Activated T-helper 1 cell treated with anti-CD3 and anti-CD28 coated beads, Interleukin-12 subunit alpha, Interleukin-12 subunit beta, Interleukin-2, Interleukin-4 antibody, amounts not matched to agents 30 ng/mL and 10 ng/mL and 1 ng/mL, durations not matched to agents 14 hours and 24 hours and 36 hours (primary cell): ENCODE measurements around the gene ADAP1. TPM values are rescaled to one million over a fixed set of nuclear protein-coding genes. Genes with fewer than 3 reads are reported as not detected.

Experiments
- DNase-seq: peaks from one replicate; pipeline ENCODE4 v3.0.0; 2021; ENCODE audit warnings: low spot score
- H3K27ac Mint-ChIP-seq: one replicate; pipeline ENCODE4 v1.8.0; 2021; ENCODE audit warnings: mild to moderate bottlenecking, mixed read lengths
- H3K27me3 Mint-ChIP-seq: one replicate; pipeline ENCODE4 v1.8.0; 2022; ENCODE audit warnings: mild to moderate bottlenecking, moderate library complexity, mixed read lengths; ENCODE audit not compliant: insufficient read depth
- H3K36me3 Mint-ChIP-seq: one replicate; pipeline ENCODE4 v1.8.0; 2021; ENCODE audit warnings: low read depth, mixed read lengths
- H3K4me1 Mint-ChIP-seq: one replicate; pipeline ENCODE4 v1.8.0; 2021; ENCODE audit warnings: low read depth, mixed read lengths
- H3K4me3 Mint-ChIP-seq: one replicate; pipeline ENCODE4 v1.8.0; 2021; ENCODE audit warnings: mild to moderate bottlenecking, moderate library complexity, mixed read lengths
- H3K9me3 Mint-ChIP-seq: one replicate; pipeline ENCODE4 v1.8.0; 2021; ENCODE audit warnings: mixed read lengths
- intact Hi-C: fragments of 100-400 bp; cut with micrococcal nuclease; formaldehyde crosslinking; loops from one replicate; pipeline ENCODE4 v1.15.1; 2024
- total RNA-seq: library from RNA; stranded (reverse); gene quantifications from 2 replicates; pipeline ENCODE4 v1.2.3, GENCODE V29; 2022

Gene ADAP1
- total RNA-seq, 1 donor from 2014 or later: 80.9 TPM

DNA sequence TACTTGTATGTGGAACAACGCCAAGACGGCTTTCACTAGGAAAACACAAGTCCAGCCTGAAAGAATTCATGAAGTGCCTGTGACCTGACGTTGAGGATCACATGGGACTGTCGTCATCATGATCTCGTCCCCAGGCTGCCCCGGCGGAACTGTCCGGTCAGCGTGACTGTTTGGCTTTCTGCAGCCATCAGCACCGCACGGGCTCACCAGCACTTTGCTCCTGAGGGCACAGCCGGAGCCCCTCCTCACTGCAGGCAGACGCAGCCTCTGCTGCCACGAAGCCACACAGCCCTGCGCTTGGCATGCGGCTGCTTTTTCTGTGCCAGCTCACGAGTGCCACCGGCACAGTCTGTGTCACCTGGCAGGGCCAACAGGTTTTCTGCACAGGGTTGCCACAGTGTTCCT lies 87.5 kb downstream of the ADAP1 start:
- no peaks in the 10 kb centered on the region for H3K4me1 Mint-ChIP-seq
- H3K36me3 Mint-ChIP-seq: peaks cover 28% of the 10 kb centered on the region
- no peak overlapping the region for H3K27ac Mint-ChIP-seq
- intact Hi-C loops: no loop called here
- DNase-seq: no peak
- H3K27me3 Mint-ChIP-seq: no peaks in the 10 kb centered on the region
- no peaks in the 10 kb centered on the region for H3K9me3 Mint-ChIP-seq
- no peak overlapping the region for H3K4me3 Mint-ChIP-seq

DNA sequence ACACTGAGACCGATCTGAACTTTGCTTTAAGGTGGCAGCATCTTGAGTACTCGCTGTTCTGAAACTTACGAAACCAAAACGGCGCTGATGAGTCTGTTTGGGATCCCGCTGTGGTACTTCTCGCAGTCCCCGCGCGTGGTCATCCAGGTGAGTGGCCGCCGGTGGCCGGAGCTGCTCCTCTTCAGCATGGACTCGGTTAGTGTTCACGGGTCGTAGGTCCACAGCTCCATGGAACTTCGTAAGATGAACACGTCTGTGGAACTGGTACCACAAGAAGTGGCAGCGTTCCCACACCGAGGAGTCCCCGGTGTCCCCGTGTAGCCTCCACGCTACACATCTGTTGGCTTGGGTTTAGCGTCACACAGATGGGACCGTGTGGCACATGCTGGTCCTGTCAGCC lies 88.6 kb downstream of the ADAP1 start:
- Mint-ChIP-seq H3K9me3 (no peaks in the 10 kb centered on the region), H3K36me3 (peaks cover 32% of the 10 kb centered on the region)

DNA sequence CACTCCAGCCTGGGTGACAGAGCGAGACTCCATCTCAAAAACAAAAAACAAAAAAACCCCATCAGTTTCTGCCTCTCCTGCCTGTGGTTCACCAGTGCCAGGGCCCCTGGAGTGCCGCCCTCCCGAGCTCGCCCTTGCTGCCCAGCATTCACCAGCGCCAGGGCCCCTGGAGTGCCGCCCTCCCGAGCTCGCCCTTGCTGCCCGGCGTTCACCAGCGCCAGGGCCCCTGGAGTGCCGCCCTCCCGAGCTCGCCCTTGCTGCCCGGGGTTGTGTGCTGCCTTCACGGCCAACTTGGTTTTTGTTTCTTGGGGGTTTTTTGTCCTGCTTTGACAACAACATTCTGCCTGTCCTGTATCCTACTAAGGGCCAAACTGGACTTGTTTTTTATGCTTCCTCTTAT lies 91.4 kb downstream of the ADAP1 start:
- no peak overlapping the region for H3K4me3 Mint-ChIP-seq
- intact Hi-C loops: no loop called here
- no peaks in the 10 kb centered on the region for H3K27me3 Mint-ChIP-seq
- H3K4me1 Mint-ChIP-seq: peaks cover 9% of the 10 kb centered on the region
- no peaks in the 10 kb centered on the region for H3K9me3 Mint-ChIP-seq
- no peak for DNase-seq
- H3K36me3 Mint-ChIP-seq: peaks cover 42% of the 10 kb centered on the region
- H3K27ac Mint-ChIP-seq: no peak overlapping the region

More for the DNA sequence above, 88.6 kb downstream of the ADAP1 start:
- Mint-ChIP-seq H3K4me1 (no peaks in the 10 kb centered on the region), H3K4me3 (no peak overlapping the region), H3K27ac (no peak overlapping the region), H3K27me3 (no peaks in the 10 kb centered on the region)
- intact Hi-C loops: no loop called here
- DNase-seq: no peak

DNA sequence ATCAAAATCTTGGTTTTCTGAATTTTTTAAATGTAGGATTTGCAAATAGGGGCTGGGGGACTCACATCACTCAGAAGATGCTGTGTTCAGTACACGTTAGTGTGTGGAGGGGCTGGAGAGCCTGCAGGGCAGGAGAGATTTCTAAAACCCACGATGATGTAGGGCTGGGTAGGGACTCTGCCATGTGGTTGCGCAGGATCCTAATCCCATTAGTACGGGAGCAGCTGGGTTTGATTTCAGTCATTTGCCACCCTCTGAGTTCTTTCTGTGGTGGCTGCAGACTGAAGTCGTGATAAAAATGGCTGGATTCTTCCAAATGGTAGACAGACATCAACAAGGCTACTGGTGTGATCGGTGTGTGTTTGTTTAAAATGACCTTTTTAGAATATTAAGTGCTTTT lies 92.3 kb downstream of the ADAP1 start:
- intact Hi-C loops: no loop called here
- DNase-seq: no peak
- peaks cover 9% of the 10 kb centered on the region for H3K4me1 Mint-ChIP-seq
- H3K9me3 Mint-ChIP-seq: no peaks in the 10 kb centered on the region
- no peak overlapping the region for H3K4me3 Mint-ChIP-seq
- peaks cover 39% of the 10 kb centered on the region for H3K36me3 Mint-ChIP-seq
- H3K27ac Mint-ChIP-seq: no peak overlapping the region
- H3K27me3 Mint-ChIP-seq: no peaks in the 10 kb centered on the region

DNA sequence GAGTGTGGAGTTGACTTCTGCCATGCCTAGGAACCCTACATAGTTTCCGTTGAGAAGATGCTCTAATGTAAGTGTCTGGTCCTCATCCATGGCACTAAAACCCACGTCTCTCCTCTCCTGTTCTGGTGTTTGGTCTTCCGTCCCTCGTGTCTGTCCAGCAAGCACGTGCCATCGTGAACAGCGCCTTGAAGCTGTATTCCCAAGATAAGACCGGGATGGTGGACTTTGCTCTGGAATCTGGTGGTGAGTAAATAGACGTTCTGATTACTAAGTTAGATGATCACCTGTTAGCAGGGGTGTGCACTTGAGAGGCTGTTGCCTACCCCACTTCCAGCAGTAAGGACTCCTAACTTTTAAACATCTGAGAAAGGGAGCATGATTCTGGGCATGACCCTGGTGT lies 93.3 kb downstream of the ADAP1 start:
- DNase-seq: no peak
- intact Hi-C loops: no loop called here
- no peak overlapping the region for H3K27ac Mint-ChIP-seq

DNA sequence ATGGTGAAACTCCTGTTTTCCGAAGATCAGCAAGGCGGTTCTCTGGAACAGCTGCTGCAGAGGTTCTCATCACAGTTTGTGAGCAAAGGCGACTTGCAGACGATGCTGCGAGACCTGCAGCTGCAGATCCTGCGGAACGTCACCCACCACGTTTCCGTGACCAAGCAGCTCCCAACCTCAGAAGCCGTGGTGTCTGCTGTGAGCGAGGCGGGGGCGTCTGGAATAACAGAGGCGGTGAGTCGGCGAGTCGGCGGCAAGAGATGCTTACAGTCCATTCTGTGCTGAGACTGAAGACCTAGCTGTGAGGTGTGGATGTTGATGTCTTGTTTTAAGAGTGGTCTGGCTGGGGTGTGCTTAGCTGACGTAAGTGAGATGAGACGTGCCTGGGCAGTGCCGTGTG lies 94.3 kb downstream of the ADAP1 start:
- H3K27ac Mint-ChIP-seq: no peak overlapping the region
- H3K9me3 Mint-ChIP-seq: no peaks in the 10 kb centered on the region
- H3K4me3 Mint-ChIP-seq: no peak overlapping the region

More for the DNA sequence above, 93.3 kb downstream of the ADAP1 start:
- Mint-ChIP-seq H3K9me3 (no peaks in the 10 kb centered on the region), H3K4me3 (no peak overlapping the region), H3K4me1 (peaks cover 9% of the 10 kb centered on the region), H3K27me3 (no peaks in the 10 kb centered on the region), H3K36me3 (peaks cover 40% of the 10 kb centered on the region)

DNA sequence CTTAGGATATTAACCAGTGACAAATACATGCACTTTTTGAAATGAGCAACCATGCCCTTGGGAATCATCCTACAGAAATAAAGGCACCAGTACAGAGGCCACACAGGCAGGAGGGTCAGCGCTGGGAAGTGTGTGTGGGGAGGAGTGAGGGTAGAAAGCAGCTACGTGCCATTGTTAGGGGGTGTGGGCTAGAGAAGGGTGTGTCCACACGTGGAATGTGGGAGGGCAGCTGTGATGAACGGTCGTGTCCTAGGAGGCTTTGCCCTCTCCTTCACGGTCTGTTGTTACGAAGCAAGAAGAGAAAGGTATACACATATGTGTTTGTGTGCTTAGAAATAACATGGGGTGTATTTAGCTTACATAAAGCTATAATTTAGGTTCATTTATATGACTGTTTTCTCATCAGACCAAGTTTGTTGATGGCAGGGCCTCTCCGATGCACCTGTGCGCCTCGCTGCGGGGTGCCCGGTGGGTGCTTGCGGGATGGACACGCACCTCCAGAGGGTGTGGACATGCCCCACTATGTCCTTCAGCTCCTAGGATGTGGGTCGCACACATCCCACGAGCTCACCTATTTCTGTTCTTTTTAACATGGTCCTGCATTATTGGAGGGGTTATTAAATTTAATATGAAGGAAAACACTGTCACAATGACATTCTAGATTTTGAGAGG lies 95.0 kb downstream of the ADAP1 start:
- DNase-seq: no peak
- peaks cover 35% of the 10 kb centered on the region for H3K36me3 Mint-ChIP-seq
- H3K4me3 Mint-ChIP-seq: no peak overlapping the region
- H3K9me3 Mint-ChIP-seq: no peaks in the 10 kb centered on the region
- intact Hi-C loops: no loop called here
- no peaks in the 10 kb centered on the region for H3K27me3 Mint-ChIP-seq
- H3K27ac Mint-ChIP-seq: no peak overlapping the region
- H3K4me1 Mint-ChIP-seq: peaks cover 9% of the 10 kb centered on the region

More for the DNA sequence above, 94.3 kb downstream of the ADAP1 start:
- Mint-ChIP-seq H3K27me3 (no peaks in the 10 kb centered on the region), H3K36me3 (peaks cover 36% of the 10 kb centered on the region), H3K4me1 (peaks cover 9% of the 10 kb centered on the region)
- intact Hi-C loops: no loop called here
- DNase-seq: no peak

DNA sequence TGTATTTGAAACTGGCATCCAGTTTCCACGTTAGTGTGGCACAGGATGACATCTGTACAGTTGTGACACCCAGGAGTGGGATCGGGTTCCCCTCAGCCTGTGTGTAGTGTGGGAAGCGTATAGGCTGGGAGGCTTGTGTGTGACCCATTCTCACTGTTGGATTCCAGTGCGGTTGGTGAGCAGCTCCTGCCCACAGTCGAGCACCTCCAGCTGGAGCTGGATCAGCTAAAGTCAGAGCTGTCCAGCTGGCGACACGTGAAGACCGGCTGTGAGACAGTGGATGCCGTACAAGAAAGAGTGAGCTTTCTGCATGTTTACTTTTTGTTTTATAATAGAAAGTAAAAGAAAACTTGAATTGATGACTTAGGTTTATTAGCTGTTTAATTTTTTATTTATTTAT lies 96.8 kb downstream of the ADAP1 start:
- H3K4me3 Mint-ChIP-seq: no peak overlapping the region
- intact Hi-C loops: no loop called here
- H3K27ac Mint-ChIP-seq: no peak overlapping the region
- peaks cover 9% of the 10 kb centered on the region for H3K4me1 Mint-ChIP-seq
- no peak for DNase-seq
- H3K36me3 Mint-ChIP-seq: peaks cover 37% of the 10 kb centered on the region
- H3K9me3 Mint-ChIP-seq: no peaks in the 10 kb centered on the region
- no peaks in the 10 kb centered on the region for H3K27me3 Mint-ChIP-seq

DNA sequence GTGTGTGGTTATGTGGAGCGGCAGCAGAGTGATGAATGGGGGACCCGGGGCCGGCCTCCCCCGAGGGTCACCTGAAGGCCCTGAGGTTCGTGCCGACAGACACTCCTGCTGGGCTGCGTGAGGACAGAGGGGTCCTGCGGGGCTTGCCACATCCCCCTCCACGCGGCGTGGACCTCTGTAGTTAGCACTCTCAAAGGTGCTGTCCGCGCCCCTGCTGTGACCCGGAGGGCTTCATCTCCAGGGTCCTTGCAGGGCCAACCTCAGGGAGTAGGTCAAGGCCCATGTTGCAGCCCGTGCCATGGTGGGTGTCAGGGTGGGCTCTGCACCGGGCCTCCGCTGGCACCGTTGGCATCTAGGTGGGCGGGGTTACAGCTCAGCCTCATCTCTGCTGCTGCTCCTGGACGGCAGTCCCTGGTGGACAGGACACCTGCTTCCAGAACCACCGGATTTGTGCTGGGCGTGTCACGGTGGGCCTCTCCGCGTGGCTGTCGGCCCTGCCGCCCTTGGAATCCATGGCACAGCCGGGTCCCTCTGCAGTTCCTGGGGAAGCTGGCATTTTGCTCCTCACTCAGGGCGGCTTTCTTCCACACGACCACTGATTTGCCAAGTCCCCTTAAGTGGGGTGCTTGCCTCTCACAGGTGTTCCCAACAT lies 97.9 kb downstream of the ADAP1 start:
- Mint-ChIP-seq H3K4me1 (peaks cover 9% of the 10 kb centered on the region), H3K27ac (no peak overlapping the region), H3K27me3 (no peaks in the 10 kb centered on the region), H3K36me3 (peaks cover 27% of the 10 kb centered on the region), H3K4me3 (no peak overlapping the region), H3K9me3 (no peaks in the 10 kb centered on the region)
- DNase-seq: no peak
- intact Hi-C loops: no loop called here

DNA sequence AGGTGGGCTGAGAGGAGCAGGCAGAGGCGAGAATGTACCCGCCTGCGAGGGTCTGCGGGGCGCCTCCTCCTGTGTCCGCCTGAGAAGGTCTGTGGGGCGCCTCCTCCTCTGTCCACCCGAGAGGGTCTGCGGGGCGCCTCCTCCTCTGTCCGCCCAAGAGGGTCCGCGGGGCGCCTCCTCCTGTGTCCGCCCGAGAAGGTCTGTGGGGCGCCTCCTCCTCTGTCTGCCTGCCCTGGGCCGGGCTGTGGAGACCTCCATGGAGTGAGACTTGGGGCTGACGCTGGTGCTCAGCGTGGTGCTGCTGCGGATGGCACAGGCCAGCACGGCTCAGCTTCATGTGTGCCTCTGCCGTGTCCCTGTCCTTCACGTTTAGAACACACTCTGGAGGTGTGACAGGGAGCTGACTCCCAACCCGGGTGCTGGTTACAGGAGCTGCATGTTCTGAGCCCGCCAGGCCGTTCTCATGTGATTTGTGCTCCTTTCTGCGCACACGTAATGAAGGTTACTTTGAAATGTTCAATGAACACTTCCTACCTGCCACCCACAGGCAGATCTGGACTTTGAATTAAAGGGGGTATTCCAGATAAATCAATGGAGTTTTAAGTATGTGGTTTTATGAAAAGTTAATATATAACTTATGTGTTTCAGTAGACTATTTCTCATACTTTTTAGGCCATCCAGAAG lies 98.7 kb downstream of the ADAP1 start:
- Mint-ChIP-seq H3K36me3 (peaks cover 21% of the 10 kb centered on the region), H3K4me1 (peaks cover 9% of the 10 kb centered on the region), H3K27ac (no peak overlapping the region), H3K4me3 (no peak overlapping the region), H3K9me3 (no peaks in the 10 kb centered on the region), H3K27me3 (no peaks in the 10 kb centered on the region)
- no peak for DNase-seq
- intact Hi-C loops: no loop called here

DNA sequence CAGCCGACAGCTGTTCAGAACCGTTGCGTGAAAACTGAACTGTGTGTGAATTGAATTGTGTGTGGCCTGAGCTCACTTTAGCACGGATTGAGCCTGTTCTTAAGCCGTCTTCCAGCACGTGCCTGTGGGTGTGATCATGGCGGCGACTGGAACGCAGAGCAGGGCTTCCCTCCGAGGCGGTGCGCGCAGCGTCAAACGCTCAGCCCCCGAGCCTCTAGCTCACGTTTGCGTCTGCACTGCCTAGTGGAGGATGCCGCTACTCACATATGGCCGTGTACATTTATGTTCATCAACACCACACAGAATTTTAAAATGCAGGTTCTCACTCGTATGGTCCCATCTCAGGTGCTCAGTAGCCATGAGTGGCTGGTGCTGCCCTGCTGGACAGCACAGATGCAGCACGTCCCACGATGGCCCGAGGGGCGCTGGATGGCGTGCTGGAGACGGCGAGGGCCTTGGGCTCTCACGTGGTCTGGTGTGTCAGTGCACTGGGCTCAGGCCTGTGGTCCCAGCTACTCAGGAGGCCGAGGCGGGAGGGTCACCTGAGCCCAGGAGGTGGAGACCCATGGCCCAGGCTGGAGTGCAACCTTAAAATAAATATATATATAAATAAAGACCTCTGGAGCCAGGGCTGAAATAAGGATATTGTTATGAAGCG lies 100.2 kb downstream of the ADAP1 start:
- H3K27me3 Mint-ChIP-seq: no peaks in the 10 kb centered on the region
- no peaks in the 10 kb centered on the region for H3K9me3 Mint-ChIP-seq
- H3K36me3 Mint-ChIP-seq: peaks cover 18% of the 10 kb centered on the region
- intact Hi-C loops: no loop called here
- H3K4me3 Mint-ChIP-seq: no peak overlapping the region
- no peak overlapping the region for H3K27ac Mint-ChIP-seq
- H3K4me1 Mint-ChIP-seq: no peaks in the 10 kb centered on the region
- no peak for DNase-seq

DNA sequence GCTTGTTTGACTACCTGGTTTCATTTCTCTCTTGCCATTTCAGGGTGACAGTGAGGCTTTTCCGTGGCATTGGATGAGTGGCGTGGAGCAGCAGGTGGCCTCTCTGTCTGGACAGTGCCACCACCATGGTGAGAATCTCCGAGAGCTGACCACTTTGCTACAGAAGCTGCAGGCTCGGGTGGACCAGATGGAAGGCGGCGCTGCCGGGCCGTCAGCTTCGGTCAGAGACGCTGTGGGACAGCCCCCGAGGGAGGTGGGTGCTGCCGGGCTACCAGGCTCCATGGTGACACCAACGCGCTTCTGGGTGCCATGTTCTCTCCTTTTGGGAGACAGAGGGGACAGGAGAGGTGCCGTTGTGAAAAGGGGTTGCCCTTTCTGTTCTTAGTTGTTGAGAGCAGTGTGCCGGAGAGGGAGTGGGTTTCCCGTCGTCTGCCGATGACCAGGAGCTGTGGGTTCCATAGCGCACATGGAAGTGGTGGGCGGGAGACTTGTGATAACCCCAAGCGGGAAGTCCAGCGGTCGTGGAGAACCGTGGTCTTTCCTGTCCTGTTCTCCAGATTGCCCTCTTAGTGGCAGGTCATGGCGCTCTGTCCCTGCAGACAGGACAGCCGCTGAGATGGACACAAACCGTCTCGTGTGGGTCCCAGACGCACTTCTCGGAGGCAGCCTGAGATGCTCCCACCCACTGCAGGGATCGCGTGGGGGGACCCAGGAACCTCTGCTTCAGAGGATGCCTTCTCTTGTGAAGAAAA lies 100.9 kb downstream of the ADAP1 start:
- Mint-ChIP-seq H3K9me3 (no peaks in the 10 kb centered on the region), H3K27ac (no peak overlapping the region), H3K4me3 (no peak overlapping the region), H3K27me3 (no peaks in the 10 kb centered on the region), H3K36me3 (peaks cover 21% of the 10 kb centered on the region), H3K4me1 (no peaks in the 10 kb centered on the region)
- intact Hi-C loops: no loop called here
- no peak for DNase-seq
